NCI-H82 (cell line): ENCODE data around the gene ZNF425.
"Not testable (repeated sequence)": the region's sequence is repeated elsewhere in the genome, so short reads cannot be mapped to it uniquely, and the experiment has no call there.

Source experiments
- DNase-seq: peaks from one replicate; lab custom pipeline; 2025; lab: John Stamatoyannopoulos, UW

The ZNF425 gene, protein sequence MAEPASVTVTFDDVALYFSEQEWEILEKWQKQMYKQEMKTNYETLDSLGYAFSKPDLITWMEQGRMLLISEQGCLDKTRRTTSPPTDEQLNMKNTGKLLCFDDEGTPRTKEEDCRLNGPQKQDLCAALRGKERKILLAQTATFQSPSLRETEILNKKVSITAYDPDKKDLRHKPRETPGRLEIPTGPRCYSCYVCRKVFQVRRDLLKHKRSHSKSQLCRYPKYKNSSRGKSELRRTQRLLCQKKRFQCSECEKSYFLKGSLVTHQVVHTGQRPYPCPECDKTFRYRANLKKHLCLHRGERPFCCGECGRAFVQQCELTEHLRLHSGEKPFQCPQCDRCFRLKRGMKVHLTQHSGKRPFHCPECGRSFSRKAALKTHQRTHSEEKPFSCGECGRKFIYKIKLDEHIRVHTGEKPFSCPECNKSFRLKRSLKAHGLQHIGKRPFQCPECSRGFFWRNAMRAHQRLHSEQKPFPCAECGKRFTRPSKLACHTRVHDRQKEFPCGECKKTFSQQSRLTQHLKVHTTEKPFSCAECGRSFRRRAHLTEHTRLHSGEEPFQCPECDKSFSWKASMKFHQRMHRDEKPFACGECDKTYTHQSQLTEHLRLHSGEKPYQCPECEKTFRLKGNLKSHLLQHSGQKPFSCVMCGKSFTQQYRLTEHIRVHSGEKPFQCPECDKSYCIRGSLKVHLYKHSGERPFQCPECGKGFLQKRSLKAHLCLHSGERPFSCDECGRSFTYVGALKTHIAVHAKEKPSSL

DNA sequence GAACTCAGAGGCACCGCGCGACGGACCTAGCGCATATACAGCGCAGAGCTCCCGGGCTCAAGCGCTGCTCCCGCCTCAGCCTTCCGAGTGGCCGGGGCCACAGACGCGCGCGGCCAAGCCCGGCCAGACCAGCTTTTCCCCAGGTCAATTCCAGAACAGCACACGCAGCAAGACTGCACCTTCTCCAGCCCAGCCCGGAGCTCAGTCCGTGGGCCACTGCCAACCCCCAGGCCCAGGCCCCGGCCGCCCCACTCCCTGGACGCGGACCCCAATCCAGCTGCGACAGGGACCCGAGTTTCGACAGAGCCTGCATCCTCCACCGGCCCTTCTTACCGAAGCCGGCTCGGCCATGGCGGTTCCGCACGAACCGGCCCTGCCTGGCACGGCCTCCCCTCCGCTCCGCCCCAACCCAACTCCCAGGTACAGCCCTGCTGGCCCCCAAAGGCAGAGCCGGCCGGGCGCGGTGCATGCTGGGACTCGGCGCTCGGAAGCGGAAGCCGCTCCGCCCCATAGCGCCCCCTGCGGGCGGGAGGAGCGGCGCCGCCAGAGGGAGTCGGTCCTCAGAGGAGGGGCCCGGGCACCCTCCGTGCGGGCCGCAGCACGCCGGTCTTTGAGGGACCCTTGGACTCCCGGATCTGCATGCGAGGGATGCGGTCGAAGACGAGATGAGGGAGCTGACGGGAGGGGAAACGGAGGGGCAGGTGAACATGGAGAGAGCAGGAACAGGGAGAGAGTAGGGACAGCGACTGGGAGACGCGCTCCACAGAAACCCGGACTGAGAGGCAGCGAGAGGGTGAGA, at the start of gene ZNF425:
Gene ZNF425, minus strand, starts transcription at position 462 of the 799 bp plus-strand sequence. Its CDS starts 111 bp downstream, at position 351.
- DNase-seq = peak; percentile 94

- no peak for DNase-seq
Observed at GRCh38 chr7:149175150-149175549, 49.0 kb upstream of the ZNF425 start.

DNA sequence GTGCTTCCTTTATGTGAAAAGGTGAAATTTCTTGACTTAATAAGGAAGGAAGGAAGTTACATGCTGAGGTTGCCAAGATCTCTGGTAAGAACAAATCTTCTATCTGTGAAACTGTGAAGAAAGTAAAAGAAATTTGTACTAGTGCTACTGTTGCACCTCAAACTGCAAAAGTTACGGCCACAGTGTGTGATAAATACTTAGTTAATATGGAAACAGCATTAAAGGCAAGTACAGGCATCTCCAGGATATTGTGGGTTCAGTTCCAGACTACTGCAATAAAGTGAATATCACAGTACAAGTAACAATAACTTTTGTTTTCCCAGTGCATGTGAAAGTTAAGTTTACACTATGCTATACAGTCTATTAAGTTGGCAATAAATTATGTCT, 46.4 kb upstream of the ZNF425 start:
- DNase-seq = no peak

GRCh38 chr7:149171892-149172533, 45.9 kb upstream of the ZNF425 start:
- DNase-seq = no peak

DNA sequence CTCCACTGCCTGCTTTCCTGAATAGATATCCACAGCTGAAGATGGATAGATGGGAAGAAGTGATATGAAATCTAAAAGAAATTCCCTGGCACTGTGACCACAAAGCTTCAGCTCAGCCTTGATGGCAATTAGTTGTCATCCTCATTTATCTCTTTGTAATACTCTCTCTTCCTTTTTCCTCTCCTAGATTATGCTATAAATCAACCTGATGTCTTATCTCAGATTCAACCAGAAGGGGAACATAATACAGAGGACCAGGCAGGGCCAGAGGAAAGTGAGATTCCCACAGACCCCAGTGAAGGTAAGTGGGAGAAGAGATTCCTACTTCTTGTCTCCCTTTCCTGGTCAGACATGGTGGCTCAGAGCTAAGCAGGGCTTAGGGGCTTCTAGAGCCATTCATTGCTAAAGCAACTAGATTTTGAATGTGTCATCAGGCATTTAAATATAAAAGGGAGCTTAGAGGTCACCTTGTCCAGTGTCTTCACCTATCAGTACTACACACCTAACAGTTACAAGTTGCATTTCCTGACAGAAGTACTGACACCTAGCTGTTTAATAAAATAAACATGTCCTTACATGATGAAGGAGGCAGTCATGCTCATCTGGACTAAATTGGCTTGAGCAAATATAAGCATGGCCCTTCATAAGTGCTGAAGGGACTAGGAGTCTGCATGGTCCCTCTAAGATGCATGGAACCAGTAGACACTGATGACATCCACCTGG, 40.7 kb upstream of the ZNF425 start:
- no peak for DNase-seq

- DNase-seq = no peak
Observed at GRCh38 chr7:149166142-149166541, 40.0 kb upstream of the ZNF425 start.

- DNase-seq = no peak
Observed at GRCh38 chr7:149161241-149161848, 35.2 kb upstream of the ZNF425 start.

GRCh38 chr7:149156898-149157297, 30.8 kb upstream of the ZNF425 start:
- no peak for DNase-seq

DNA sequence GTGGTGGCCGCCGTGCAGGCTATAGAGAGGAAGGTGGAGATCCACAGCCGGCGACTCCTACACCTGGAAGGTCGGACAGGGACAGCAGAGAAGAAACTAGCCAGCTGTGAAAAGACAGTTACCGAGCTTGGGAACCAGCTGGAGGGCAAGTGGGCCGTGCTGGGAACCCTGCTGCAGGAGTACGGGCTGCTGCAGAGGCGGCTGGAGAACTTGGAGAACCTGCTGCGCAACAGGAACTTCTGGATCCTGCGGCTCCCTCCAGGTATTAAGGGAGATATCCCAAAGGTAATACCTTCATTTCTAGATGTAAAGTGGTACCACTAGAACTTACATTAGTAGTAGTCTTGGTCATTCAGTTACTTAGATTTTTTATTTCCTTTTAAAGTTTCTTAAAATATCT, 27.9 kb upstream of the ZNF425 start:
- no peak for DNase-seq

- peak; percentile 57 for DNase-seq
Observed at GRCh38 chr7:149153346-149153745, 27.2 kb upstream of the ZNF425 start.

- peak; percentile 14 for DNase-seq
Observed at GRCh38 chr7:149150981-149151380, 24.9 kb upstream of the ZNF425 start.

- DNase-seq = peak; percentile 59
Observed at GRCh38 chr7:149147752-149148653, 21.9 kb upstream of the ZNF425 start.

- DNase-seq = peak; percentile 87
Observed at GRCh38 chr7:149147072-149147751, 21.1 kb upstream of the ZNF425 start, which contains the start of gene ZNF398. Gene ZNF398, plus strand, starts transcription at chr7:149147453. Its CDS starts 290 bp downstream, at chr7:149147743.

DNA sequence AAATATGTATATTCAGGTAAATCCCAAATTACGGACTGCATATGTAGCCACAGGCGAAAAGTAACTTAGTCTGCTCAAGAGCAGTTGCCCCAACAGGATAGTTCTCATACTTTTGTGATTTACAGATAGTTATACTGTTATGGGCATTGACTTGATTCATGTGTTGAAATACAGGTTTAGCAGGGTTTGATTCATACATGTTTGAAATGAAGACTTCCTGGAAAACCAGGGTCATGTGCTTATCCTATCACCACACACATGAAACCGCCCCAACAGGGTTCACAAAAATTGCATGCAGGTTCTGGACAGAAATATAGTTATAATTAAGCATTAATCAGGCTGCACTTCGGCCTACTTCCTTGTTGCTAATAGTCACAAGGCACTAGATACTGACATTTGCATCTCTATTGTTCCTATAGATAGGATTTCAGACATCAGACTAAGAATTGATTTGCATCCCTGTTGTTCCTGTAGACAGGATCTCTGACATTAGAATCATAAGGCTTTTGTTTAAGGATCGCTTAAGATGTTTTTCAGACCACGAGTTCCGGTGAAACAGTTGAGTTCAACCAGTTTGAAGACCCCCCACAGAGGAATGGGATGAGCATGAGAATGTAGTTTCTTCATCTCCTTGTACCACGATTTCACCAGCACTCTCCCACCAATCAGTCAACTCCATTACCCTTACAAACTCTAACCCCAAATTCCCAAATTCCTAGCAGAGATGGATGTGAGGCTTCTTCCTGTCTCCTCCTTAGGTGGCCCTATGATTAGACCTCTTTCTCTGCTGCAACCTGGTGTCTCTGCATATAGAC, 19.1 kb upstream of the ZNF425 start:
- no peak for DNase-seq

DNA sequence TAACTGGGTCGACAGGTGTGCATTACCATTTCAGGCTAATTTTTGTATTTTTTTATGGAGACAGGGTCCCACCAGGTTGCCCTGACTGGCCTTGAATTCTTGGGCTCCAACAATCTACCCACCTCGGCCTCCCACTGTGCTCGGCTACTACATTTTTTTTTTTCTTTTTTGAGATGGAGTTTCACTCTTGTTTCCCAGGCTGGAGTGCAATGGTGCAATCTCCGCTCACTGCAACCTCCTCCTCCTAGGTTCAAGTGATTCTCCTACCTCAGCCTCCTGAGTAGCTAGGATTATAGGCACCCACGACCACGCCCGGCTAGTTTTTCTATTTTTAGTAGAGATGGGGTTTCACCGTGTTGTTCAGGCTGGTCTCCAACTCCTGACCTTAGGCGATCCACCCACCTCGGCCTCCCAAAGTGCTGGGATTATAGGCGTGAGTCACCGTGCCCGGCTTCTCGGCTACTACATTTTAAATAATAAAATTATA, 18.4 kb upstream of the ZNF425 start:
- not testable (repeated sequence) for DNase-seq

GRCh38 chr7:149141893-149142292, 15.8 kb upstream of the ZNF425 start:
- no peak for DNase-seq

DNA sequence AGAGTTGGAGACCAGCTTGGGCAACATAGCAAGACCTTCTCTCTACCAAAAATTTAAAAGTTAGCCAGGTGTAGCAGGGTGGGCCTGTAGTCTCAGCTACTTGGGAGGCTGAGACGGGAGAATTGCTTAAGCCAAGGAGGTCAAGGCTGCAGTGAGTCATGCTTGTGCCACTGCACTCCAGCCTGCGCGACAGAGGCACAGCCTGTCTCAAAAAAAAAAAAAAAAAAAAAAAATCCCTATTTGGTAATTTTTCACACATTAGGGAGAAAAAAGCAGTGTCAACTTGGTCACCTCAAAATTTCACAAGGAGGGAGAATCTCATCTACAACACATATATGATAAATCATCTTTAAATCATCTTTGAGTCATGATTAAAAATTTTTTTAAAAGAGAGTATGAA, 14.7 kb upstream of the ZNF425 start:
- DNase-seq = no peak

- no peak for DNase-seq
Observed at GRCh38 chr7:149136118-149136517, 10.0 kb upstream of the ZNF425 start.
